Colon (tissue), 2 donors: ENCODE results near the gene PKHD1.

Experiments
- FAIRE-seq: peaks from 2 replicates; lab custom pipeline; 2012; peaks lifted over from hg19 to GRCh38; lab: Jason Lieb, UNC
- donor health status: control.
- donor health status: control.

The PKHD1 gene

DNA sequence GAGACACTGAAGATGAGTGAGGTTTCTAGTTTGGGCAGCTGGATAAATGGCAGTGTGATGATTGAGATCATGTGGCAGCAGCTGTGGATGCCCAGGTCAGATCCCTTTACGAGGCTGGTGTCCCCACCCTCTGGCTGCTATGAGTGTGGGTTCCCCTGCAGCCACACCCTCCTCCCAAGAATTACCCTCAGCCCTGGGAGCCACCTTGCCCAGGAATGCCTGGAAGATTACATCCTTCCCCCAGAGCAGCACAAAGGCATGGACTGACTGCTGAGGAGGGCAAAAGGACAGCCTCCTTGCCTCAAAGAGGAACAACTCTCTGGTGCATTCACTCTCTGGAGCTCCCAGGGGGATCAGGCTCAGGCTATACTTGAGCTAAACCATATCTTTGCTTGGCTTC, 15.0 kb upstream of the PKHD1 start:
- no peak for FAIRE-seq

DNA sequence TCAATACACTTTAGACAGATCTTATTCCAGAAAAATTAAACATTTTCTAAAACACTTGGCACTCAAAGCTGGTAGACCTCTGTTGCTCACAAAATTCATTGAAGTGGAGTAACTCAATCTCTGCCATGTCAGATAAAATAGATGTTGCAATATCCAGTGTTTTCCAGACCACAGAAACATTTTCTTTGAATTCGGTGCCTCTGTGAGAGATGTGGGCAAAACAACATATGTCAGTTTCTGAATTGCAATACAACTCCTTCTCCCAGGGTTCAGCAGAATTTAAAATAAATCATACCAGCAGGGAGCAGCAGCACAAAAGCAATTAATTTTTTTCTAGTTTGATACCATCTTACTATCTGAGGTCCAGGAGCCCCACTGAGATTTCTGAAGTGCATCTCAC, 11.3 kb upstream of the PKHD1 start:
- no peak for FAIRE-seq

DNA sequence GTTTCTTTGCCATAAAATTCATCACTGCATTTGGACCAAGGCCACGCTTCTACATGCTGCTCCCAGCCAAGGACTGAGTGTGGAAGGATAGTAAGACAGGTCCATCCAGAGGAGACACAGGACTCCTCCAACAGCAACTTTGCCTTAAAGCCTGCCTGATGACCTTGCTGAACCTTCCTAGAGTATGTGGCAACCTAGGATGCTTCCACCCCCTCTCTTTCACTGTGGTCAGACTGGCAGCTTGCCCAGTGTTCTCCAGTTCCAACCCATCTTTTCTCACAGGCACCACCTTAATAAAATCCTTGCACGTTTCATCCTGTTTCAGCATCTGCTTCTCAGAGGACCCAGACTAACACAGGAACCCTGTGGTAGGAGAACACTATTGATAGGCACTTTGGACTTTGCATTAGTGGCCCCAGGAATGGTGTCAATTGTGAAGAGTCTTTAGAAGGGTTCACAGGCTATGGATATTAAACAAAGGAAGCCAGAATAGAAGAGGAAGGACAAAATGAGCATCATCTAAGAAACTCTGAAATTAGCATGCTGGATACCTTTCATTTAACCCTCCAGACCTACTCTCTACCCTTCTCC, 2.4 kb upstream of the PKHD1 start:
- no peak for FAIRE-seq

DNA sequence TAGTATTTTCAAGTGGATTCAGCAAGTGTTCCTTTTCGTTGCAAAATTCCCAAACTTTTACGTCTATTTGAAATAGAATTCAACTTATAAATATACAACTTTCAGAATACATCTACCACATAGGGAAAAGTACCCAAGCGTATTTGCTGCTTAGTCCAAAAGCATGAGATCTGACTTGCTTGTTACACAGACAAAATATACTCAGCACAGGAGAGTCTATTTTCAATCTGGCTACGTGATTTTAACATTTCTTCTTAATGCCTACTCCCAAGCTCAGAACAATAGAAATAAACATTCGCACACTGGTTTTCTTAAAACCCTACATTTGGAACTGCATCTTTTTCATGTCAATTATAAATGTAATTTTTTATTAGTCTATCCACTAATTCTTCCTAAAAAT, 672 bp downstream of the PKHD1 start:
- no peak for FAIRE-seq

DNA sequence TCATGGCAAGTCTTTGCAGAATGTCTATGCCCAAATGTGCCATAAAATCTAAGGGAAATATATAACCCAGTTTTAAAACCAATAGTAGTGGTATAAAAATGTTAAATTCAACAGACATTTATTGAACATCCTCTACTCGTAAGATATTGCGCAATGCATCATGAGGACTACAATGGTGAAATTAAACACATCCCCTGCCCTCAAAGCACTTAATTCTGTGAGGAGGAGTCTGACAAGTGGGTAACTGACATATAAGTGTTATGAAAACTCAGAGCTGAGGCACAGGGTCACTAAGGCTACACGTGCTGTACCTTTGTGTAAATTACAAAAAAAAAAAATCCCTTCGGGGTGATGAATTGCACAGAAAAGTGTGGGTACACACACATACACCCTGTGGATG, 6.2 kb downstream of the PKHD1 start:
- no peak for FAIRE-seq

DNA sequence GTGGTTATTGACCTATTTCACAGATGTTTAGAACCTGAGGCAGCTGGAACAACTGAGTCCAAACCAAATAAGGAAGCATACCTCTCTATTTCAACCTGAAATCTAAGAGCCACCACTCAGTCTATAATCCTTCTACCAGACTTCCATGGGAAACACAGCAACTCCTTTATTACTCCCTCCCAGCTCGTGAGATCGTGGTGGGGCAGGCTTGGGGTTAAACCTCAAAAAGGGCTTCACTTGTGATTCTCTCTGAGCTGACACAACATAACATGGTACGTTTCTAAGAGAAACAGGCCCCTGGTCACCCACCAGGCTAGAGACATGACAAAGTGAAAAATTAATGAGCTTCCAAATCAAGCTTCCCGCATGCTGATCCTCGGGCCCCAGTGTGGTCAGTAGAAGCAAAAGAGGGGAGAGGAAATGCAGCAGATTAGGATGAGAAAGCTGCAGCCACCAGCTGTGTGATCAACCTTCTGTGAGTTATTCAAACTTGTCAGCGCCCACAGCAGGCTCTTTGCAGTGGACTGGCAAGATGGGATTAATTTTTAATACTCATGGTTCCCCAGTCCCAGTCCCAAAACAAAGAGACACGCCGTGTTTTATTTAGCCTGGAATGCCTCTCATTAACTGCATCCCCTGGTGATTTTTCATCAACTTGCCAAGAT, 9.3 kb downstream of the PKHD1 start:
- FAIRE-seq, result no peak

DNA sequence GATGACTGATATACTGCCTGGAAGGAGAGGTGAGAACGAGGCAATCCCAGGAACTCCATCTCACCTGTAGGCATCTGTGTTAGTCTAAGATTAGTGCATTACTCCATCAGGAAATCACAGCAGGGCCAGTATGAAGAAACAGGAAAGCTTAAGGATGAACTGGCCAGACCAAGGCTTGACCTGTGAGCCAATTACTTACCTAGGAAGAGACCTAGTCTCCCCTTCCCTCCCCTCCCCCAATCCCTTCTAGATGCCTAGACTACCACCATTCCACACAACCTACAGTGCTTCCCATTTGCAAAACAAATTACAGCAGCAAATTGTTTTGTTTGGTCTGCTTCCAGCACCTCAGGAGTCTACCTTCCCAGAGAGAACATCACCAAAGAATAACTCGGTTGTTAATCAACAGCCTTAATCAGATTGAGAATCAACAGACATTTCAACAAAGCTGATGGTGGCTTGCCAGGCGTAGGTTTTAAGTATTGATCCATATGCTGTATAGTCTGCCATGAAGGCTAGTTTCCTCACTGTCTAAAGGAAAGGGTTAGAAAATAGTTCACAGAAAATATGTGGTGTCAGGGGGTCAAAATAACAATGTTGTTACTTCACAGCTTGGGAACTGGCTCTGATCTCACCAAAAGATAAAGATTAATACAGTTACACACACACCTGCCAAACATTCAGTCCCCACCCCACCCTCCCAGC, 10.1 kb downstream of the PKHD1 start:
- no peak for FAIRE-seq

DNA sequence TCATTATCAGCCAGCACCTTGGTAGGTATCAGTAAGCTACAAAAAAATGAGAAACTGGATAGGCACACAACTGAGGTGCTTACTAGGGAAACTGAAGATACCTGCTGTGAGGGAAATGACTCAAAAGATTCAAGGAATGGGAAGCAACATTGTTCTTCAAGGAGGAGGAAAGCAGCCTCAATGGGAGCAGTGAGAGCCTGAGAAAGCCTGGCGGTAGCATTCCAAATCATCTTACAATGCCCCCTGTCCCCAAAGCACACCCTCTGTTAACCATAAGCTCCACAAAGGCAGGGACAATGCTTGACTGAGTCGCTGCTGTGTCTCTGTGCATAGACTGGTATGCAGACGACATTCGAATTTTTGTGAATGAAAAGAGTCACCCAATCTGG, 10.6 kb downstream of the PKHD1 start:
- FAIRE-seq, result no peak

DNA sequence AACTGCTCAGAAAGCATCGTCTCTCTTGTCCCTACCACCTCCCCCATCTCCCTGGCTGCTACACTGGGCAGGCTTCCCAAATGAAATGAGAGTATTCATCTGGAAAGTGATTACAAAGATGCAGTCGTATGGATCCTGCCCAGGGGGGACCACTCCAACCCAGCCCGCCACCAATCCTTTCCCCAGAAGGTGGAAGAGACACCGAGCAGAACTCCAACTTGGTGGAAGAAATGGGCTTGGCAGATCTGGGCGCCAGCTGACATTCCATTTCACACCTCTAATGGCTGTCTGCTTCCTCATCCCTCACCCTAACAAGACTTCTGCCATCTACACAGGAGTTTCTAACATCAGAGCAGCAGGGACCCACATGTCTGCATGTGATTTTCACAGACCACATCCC, 12.7 kb downstream of the PKHD1 start:
- FAIRE-seq, result no peak

DNA sequence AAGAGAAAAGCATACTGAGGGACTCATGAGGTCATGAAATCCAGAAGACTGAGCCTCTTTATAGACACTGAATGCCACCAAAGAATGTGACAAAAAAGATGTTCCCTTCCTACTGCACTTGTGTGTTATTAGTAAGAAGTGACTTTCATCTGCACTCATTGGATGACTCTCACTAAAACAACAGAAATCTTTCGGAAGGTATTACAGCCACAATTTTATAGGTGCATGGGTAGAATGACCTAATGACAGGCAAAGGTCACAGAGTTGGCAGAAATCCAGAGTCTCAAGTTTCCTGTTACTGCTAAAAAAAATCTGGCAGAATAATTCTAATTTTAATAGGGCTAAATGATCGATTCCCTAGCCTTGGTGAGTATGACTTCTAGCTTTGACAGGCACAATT, 13.3 kb downstream of the PKHD1 start:
- no peak for FAIRE-seq

DNA sequence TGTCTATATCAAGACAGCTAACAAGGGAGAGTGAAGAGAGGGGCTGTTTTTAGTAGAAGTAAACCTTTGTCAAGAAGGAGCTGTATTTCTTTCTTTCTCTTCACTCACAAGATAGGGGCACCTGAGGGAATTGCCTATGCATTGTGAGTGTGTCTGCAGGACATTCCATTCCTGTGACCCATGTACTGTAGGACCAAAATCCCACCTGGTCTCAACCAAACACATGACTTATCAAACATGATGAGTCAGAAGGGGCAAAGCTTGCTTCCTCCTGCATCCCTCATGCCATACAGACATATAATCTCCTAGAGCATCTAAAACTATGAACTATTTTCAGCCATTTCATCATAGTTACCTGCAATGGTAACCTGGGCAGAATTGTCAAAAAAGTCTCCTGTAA, 21.8 kb downstream of the PKHD1 start:
- no peak for FAIRE-seq

DNA sequence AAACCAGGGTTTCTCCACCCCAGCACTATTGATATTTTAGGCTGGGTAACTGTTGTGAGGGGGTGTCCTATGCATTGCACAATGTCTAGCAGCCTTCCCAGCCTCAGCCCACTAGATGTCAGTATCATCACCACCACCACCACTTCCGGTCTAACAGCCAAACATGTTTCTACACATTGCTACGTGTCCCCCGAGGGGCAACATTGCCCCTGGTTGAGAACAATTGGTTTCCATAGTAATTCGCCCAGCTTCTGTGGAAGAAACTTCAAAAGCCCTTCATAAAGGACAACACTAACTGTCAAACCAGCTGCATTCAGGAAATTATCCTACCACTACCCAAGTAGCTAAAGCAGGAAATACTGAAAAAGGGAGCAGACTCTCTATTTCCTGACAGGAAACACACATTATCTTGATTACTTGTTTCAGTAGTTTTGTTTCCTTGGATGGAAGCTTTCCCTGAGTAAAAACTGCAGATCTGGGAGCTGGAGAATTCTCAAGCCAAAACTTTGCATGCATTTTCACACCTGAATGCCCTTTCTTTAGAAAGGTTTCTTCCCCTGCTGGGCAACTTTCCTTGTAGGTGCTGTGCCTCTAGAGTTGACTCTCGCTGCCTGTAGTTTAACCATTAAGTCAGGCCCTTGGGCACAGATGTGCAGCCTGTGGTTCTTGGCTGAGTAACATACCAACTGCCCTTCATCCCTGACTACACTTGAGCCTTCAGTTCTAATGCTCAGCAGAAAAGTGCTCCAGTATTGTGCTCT, 23.6 kb downstream of the PKHD1 start:
- no peak for FAIRE-seq

DNA sequence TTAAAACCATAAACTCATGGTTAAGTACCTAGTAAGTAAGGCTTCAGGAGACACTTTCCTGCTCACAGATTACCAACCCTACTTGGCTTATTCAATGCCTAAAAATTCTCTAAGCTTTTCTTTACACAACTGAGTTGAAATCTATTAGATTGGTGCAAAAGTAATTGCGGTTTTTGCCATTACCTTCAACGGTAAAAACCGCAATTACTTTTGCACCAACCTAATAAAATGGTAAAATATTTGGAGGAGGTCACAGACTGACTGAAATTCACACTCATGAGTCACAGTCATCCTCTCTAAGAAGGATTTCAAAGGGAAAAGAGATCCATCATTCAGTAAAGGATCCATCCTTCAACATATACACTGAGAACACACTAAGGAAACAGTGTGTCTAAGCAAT, 25.9 kb downstream of the PKHD1 start:
- no peak for FAIRE-seq

DNA sequence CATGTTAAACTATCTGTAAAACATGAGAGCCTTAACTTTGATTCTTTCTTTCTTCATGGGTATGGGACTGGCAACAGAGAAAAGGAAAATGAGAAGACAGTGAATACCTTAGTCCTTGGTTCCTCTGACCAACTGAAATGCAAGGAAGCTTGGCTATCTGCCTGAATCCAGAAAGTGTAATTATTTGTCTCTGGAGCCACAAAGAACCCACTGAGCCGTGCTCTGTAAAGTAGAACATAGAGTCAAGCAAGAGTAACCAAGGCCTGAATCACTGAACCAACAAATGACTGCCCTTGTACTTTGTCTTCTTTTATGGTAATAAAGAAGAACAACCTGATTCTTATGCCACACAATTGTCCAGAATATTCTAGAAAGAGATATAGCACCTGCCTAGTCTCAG, 27.6 kb downstream of the PKHD1 start:
- no peak for FAIRE-seq

DNA sequence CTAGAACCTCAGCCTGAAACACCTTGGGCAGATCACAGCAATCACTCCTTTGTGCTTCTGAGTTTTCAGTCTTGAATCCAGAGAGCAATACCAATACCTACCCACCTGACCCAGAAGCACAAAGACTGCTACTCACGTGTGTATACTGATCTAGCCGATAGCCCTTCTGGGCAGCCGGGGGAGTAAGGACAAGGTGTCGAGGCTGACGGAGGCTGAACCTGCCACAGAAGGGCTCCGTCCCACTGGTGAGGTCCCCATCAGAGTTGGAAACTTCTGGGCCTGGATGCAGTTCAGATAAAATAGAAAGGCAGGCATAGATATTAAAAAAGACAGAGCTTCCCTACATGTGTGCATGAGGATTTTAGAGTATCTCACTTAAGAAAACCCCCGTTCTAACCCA, 32.0 kb downstream of the PKHD1 start:
- no peak for FAIRE-seq

DNA sequence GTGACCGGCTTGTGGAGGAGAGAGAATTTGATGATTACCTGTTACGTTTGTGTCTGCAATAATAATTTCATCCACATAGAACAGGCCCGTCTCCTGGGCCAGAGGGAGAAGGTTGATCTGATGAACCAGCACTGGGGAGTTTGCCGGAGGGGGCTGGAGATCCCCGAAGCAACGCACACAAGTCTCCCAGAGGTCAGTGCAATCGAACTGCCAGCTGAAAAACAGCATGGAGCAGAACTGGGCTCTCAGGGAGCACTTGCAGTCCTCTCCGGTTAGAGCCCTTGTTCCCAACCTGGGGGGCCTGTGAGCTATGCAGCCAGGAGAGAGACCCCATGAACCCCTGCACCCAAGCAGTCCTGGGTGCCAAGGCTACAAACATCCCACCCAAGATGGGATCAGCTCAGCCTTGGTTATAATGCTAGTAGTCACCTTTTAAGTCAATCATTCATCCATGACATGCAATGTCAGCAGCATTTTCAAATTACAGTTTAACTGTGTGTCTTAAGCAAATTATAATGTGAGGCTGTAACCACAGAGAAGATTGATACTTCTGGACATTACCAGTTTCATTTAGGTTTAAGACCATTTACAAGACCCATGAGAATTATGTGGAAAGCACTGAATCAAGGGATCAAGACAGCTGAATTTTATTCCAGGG, 34.2 kb downstream of the PKHD1 start:
- no peak for FAIRE-seq

DNA sequence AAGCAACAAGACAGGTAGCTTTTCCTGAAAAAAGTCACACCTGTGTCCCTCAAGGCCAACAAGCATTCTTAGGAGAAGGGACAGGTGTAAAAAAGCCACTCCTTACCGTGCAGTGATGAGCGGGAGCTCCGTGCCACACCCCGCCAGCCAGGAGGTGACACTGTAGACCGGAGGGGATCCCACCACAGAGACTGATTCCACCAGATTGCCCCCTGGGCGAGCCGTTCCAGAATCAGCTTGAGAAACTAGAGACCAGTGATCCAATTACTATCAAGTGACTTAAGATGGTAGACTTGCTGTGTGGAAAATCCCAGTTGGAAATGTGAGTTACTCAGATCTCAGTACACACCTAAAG, 37.4 kb downstream of the PKHD1 start:
- FAIRE-seq, result no peak

DNA sequence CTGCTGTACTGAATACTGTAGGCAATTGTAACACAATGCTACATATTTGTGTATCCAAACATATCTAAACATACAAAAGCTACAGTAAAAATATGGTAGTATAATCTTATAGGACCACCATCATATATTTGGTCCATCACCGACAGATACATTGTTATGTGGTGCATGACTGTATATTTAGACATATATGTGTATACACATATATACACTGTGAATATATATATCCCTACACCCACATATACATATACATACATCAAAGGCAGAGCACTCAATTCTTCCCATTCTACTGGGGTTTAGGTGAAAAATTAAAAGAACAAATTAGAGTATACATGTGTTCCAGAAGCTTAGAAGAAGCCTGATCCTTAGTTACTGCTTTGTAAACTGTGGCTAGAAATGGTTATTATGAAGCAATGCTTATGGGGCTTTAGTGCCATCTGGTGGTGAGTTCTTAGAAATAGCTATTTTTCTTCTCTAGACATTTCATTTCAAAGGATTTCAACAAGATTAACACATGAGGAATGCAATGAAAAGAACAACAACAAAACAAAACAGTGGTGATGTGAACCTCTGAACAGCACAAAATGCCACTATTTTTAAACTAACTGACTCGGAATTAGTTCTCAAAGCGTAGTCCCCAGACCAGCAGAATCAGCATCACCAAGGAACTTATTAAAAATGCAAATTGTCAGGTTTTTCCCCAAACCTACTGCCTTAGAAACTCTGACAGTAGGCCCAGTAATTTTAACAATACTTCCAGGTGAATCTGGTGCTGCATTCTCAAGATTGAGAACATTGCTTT, 38.0 kb downstream of the PKHD1 start:
- FAIRE-seq, result no peak

DNA sequence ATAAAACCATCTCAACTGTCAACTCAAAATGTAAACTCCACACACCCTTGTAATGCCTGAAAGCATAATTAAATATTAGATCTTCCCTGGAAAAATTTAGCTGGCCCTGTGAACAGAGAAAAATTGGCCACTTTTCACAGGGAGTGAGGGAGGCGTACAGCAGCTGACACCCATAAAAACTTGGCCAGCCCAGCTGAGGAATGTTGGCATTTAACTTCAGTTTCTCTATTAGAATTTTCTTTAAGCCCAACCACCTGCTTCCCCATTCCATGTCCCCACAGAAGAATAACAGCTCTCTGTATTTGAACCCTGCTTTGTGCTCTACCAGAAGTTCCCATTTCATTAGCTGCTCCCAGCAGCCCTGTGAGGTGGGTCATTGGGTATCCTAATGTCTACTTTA, 41.0 kb downstream of the PKHD1 start:
- FAIRE-seq, result no peak

DNA sequence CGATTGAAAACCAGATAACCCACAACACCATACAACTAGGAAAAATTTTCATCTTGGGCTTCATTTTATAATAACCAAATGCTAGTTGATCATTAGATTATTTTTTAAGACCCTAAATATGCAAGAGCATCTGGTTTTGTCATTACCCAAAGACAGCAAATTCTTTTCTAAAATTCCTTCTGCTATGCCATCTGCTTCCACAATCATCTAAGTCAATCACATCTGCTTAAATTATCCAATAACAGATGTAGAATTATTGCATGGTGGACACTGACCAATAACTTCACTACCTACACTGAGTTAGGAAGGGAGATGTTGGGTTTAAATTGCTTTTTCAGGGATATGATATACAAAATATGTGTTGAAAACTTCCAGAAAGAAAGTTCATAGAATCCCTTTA, 41.9 kb downstream of the PKHD1 start:
- no peak for FAIRE-seq

DNA sequence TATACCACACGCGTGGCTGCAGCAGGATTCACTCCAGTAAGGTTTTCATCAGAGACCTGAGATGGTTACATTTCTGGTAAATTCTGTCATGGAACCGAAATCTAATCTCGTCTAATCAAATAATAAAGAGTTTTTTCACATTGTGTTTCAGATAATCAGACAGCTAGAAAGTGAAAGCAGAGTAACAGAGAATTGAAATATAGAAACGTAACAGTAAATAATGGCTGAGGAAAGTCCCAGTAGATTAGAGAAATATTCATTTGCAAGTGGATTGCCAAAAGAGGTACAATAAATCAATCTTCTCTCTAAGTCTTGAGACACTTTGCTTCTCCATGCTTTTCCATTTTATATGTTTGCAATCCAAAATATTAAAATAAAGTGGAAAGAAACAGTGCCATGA, 42.4 kb downstream of the PKHD1 start:
- no peak for FAIRE-seq
